Hepatocyte (in vitro differentiated cells): ENCODE data around the gene RAB1B. TPM values are rescaled to one million over a fixed set of nuclear protein-coding genes. Genes with fewer than 3 reads are reported as not detected.
"Not testable (repeated sequence)": the region's sequence is repeated elsewhere in the genome, so short reads cannot be mapped to it uniquely, and the experiment has no call there.

Experiments
- DNase-seq: peaks from one replicate; pipeline ENCODE4 v3.0.0-alpha.2; 2016; ENCODE audit warnings: low spot score
- H2AFZ ChIP-seq: fragments of 200-600 bp; sonication (generic); 2 replicates; pipeline ENCODE4 v1.6.0; 2016; ENCODE audit warnings: antibody characterized with exemption, mild to moderate bottlenecking
- H3K27ac ChIP-seq: fragments of 200-600 bp; sonication (generic); 2 replicates; pipeline ENCODE4 v1.5.1; 2016; ENCODE audit warnings: mild to moderate bottlenecking
- H3K27me3 ChIP-seq: fragments of 200-600 bp; sonication (generic); 2 replicates; pipeline ENCODE4 v1.6.1; 2016
- H3K36me3 ChIP-seq: fragments of 200-600 bp; sonication (generic); replicated peaks from 2 replicates; pipeline ENCODE4 v1.5.1; 2016; ENCODE audit warnings: low read depth; ENCODE audit not compliant: insufficient read depth
- H3K4me1 ChIP-seq: fragments of 200-600 bp; sonication (generic); 2 replicates; pipeline ENCODE4 v1.5.1; 2016; ENCODE audit warnings: mild to moderate bottlenecking, moderate library complexity; ENCODE audit not compliant: insufficient read depth
- H3K4me2 ChIP-seq: fragments of 200-600 bp; sonication (generic); 2 replicates; pipeline ENCODE4 v1.6.0; 2016
- H3K4me3 ChIP-seq: fragments of 200-600 bp; sonication (generic); 2 replicates; pipeline ENCODE4 v1.5.1; 2016; ENCODE audit warnings: mild to moderate bottlenecking
- H3K79me2 ChIP-seq: fragments of 200-600 bp; sonication (generic); 2 replicates; pipeline ENCODE4 v1.6.0; 2017; ENCODE audit warnings: mild to moderate bottlenecking
- H3K9me2 ChIP-seq: fragments of 200-600 bp; sonication (generic); replicated peaks from 2 replicates; pipeline ENCODE4 v1.6.0; 2017; ENCODE audit warnings: mild to moderate bottlenecking; ENCODE audit not compliant: insufficient read depth
- H3K9me3 ChIP-seq: fragments of 200-600 bp; sonication (generic); 2 replicates; pipeline ENCODE4 v1.5.1; 2016; ENCODE audit warnings: low read depth, mild to moderate bottlenecking
- H4K20me1 ChIP-seq: fragments of 200-600 bp; sonication (generic); 2 replicates; pipeline ENCODE4 v1.6.0; 2016; ENCODE audit warnings: mild to moderate bottlenecking; ENCODE audit not compliant: insufficient read depth, poor library complexity, severe bottlenecking
- CTCF ChIP-seq: fragments of 200-600 bp; sonication (generic); IDR thresholded peaks from 2 replicates; pipeline ENCODE4 v1.5.1; 2016; ENCODE audit warnings: antibody characterized with exemption, mild to moderate bottlenecking; ENCODE audit not compliant: poor library complexity
- EZH2 ChIP-seq: fragments of 200-600 bp; sonication (generic); IDR thresholded peaks from 2 replicates; pipeline ENCODE4 v1.6.1; 2016; ENCODE audit warnings: antibody characterized with exemption, mild to moderate bottlenecking, borderline replicate concordance
- EZH2phosphoT487 ChIP-seq: fragments of 200-600 bp; sonication (generic); IDR thresholded peaks from one replicate; pipeline ENCODE4 v1.6.1; 2018; ENCODE audit warnings: antibody characterized with exemption, mild to moderate bottlenecking, low read depth, moderate library complexity; ENCODE audit not compliant: unreplicated experiment, severe bottlenecking
- WGBS: methylation state at CpG from one replicate; pipeline ENCODE4 v1.1.6; 2016; ENCODE audit warnings: low lambda C conversion rate; ENCODE audit errors: missing lambda C conversion rate; 5-methylcytosine and 5-hydroxymethylcytosine counted together
- polyA plus RNA-seq: library from polyadenylated mRNA; unstranded; fragments of >200 nt; fragmentation: Nextera tagmentation; extraction: Ambion mirVana; gene quantifications from 2 replicates; pipeline ENCODE4 v1.2.1, GENCODE V29; 2016
- total RNA-seq: library from RNA; depleted of rRNA; stranded (reverse); fragments of >200 nt; gene quantifications from 2 replicates; pipeline ENCODE4 v1.2.3, GENCODE V29; 2014

The RAB1B gene
- total and polyA plus RNA-seq, 2 experiments from 2014 or later: 19.9 to 88.4 TPM

- TF ChIP-seq CTCF (no peak), EZH2 (no peak), EZH2phosphoT487 (no peak)
- Histone ChIP-seq H3K9me3 (no peaks in the 10 kb centered on the region), H3K36me3 (no peaks in the 10 kb centered on the region), H3K27ac (no peak overlapping the region), H3K9me2 (no peaks in the 10 kb centered on the region), H3K4me2 (no peak overlapping the region), H4K20me1 (no peaks in the 10 kb centered on the region), H3K4me3 (no peak overlapping the region), H3K79me2 (no peaks in the 10 kb centered on the region), H2AFZ (no peak overlapping the region), H3K27me3 (no peaks in the 10 kb centered on the region), H3K4me1 (no peaks in the 10 kb centered on the region)
- 91% methylated on average over 3 of the region's 3 CpGs for WGBS
- no peak for DNase-seq
These were observed 30.7 kb downstream of the RAB1B start for GRCh38 chr11:66299186-66299585.

GRCh38 chr11:66302656-66303055, 34.2 kb downstream of the RAB1B start:
- Histone ChIP-seq H3K27me3 (no peaks in the 10 kb centered on the region), H3K9me3 (no peaks in the 10 kb centered on the region), H3K27ac (no peak overlapping the region), H3K9me2 (no peaks in the 10 kb centered on the region), H3K4me3 (no peak overlapping the region), H3K4me1 (no peaks in the 10 kb centered on the region), H3K4me2 (no peak overlapping the region), H4K20me1 (no peaks in the 10 kb centered on the region), H3K36me3 (no peaks in the 10 kb centered on the region), H3K79me2 (no peaks in the 10 kb centered on the region), H2AFZ (no peak overlapping the region)
- WGBS: 91% methylated on average over 12 of the region's 12 CpGs
- no peak for DNase-seq
- TF ChIP-seq EZH2phosphoT487 (no peak), CTCF (no peak), EZH2 (no peak)

GRCh38 chr11:66309475-66309874, 41.0 kb downstream of the RAB1B start:
- no peak overlapping the region for H3K4me2 ChIP-seq
- no peaks in the 10 kb centered on the region for H3K9me2 ChIP-seq
- H3K36me3 ChIP-seq: no peaks in the 10 kb centered on the region
- H4K20me1 ChIP-seq: no peaks in the 10 kb centered on the region
- H2AFZ ChIP-seq: no peak overlapping the region
- H3K4me3 ChIP-seq: no peak overlapping the region
- no peak for TF ChIP-seq EZH2
- no peak for TF ChIP-seq EZH2phosphoT487
- no peak for TF ChIP-seq CTCF
- no peaks in the 10 kb centered on the region for H3K4me1 ChIP-seq
- WGBS: 57% methylated on average over 3 of the region's 3 CpGs
- H3K79me2 ChIP-seq: peaks cover 6% of the 10 kb centered on the region
- no peaks in the 10 kb centered on the region for H3K9me3 ChIP-seq
- no peak for DNase-seq
- no peaks in the 10 kb centered on the region for H3K27me3 ChIP-seq
- H3K27ac ChIP-seq: no peak overlapping the region

GRCh38 chr11:66310324-66310723, 41.9 kb downstream of the RAB1B start:
- no peak for DNase-seq
- Histone ChIP-seq H3K4me1 (no peaks in the 10 kb centered on the region), H4K20me1 (no peaks in the 10 kb centered on the region), H3K4me2 (no peak overlapping the region), H3K79me2 (peaks cover 14% of the 10 kb centered on the region), H3K27me3 (no peaks in the 10 kb centered on the region), H3K9me2 (no peaks in the 10 kb centered on the region), H3K36me3 (no peaks in the 10 kb centered on the region), H2AFZ (no peak overlapping the region), H3K9me3 (no peaks in the 10 kb centered on the region), H3K4me3 (no peak overlapping the region), H3K27ac (no peak overlapping the region)
- no peak for TF ChIP-seq EZH2
- TF ChIP-seq CTCF: no peak
- TF ChIP-seq EZH2phosphoT487: no peak
- 86% methylated on average over 8 of the region's 8 CpGs for WGBS

GRCh38 chr11:66310803-66311440, 42.5 kb downstream of the RAB1B start:
- not testable (repeated sequence) for H2AFZ ChIP-seq, H3K9me2 ChIP-seq, H4K20me1 ChIP-seq, H3K36me3 ChIP-seq, H3K27me3 ChIP-seq, H3K4me3 ChIP-seq, DNase-seq, H3K4me1 ChIP-seq, H3K9me3 ChIP-seq
- Histone ChIP-seq H3K27ac (peak overlapping the region; percentile 89), H3K79me2 (peaks cover 20% of the 10 kb centered on the region), H3K4me2 (peak overlapping the region; percentile 86)
- 86% methylated on average over 18 of the region's 18 CpGs for WGBS
